Endothelial cell of umbilical vein (primary cell): ENCODE data around the gene NDUFA8. TPM values are rescaled to one million over a fixed set of nuclear protein-coding genes. Genes with fewer than 3 reads are reported as not detected.

Experiments
- BruUV-seq: library from RNA; stranded (reverse); fragments of 400-500 nt; replicated peaks from 2 replicates; lab custom pipeline; 2021; lab: Mats Ljungman, UMichigan
- CTCF ChIA-PET: fragments of 300-600, 350-600 bp; sonication (Branson Sonifier 250); formaldehyde crosslinking; loops from one replicate; lab custom pipeline; 2021; ENCODE audit warnings: antibody characterized with exemption, inconsistent platforms; lab: Charles Lee
- POLR2A ChIA-PET: fragments of 300-600, 350-600 bp; sonication (Branson Sonifier 250); formaldehyde crosslinking; loops from one replicate; lab custom pipeline; 2021; ENCODE audit warnings: antibody characterized with exemption, inconsistent platforms; lab: Charles Lee
- DNase-seq: peaks from one replicate; pipeline ENCODE4 v3.0.0-alpha.2; 2011; ENCODE audit warnings: low read depth, low spot score
- FAIRE-seq: peaks from 2 replicates; lab custom pipeline; 2011; peaks lifted over from hg19 to GRCh38; lab: Jason Lieb, UNC
- H2AFZ ChIP-seq: 2 replicates; pipeline ENCODE4 v1.6.0; 2012; ENCODE audit warnings: low read depth, low read length, control low read depth, inconsistent platforms
- H3K27ac ChIP-seq: 2 replicates; pipeline ENCODE4 v1.5.1; 2011; ENCODE audit warnings: low read depth, mild to moderate bottlenecking, control low read depth, low read length, moderate library complexity; ENCODE audit not compliant: insufficient read depth
- H3K27me3 ChIP-seq, 2 experiments: 2 replicates each; pipeline versions ENCODE4 v1.6.0 to v1.6.1; 2011; ENCODE audit warnings: low read length in 2 of 2, mixed read lengths in 1 of 2; ENCODE audit not compliant: control insufficient read depth in 2 of 2, insufficient read depth in 2 of 2
- H3K36me3 ChIP-seq, 2 experiments: 2 replicates in 1 of 2; 3 replicates in 1 of 2; pipeline ENCODE4 v1.5.1; 2011; ENCODE audit warnings: low read length in 2 of 2, mild to moderate bottlenecking in 1 of 2, moderate library complexity in 1 of 2; ENCODE audit not compliant: control insufficient read depth in 2 of 2, insufficient read depth in 2 of 2; ENCODE audit errors: extremely low read depth in 1 of 2
- H3K4me1 ChIP-seq: 3 replicates; pipeline ENCODE4 v1.5.1; 2011; ENCODE audit warnings: mild to moderate bottlenecking, low read length; ENCODE audit not compliant: control insufficient read depth, insufficient read depth; ENCODE audit errors: extremely low read depth
- H3K4me2 ChIP-seq: 2 replicates; pipeline ENCODE4 v1.6.1; 2011; ENCODE audit warnings: low read length, control low read depth, mixed read lengths; ENCODE audit not compliant: insufficient read depth
- H3K4me3 ChIP-seq, 3 experiments: fragments of 200-600 bp in 1 of 3; sonication (generic), shearing (Covaris generic) in 1 of 3; replicated peaks in 1 of 3; 2 replicates each; pipeline ENCODE4 v1.5.1; 2011 to 2016; ENCODE audit warnings: control low read depth in 3 of 3, low read length in 3 of 3, mild to moderate bottlenecking in 2 of 3, inconsistent platforms in 1 of 3, low read depth in 1 of 3, moderate library complexity in 1 of 3; ENCODE audit not compliant: insufficient read depth in 1 of 3
- H3K79me2 ChIP-seq: 2 replicates; pipeline ENCODE4 v1.6.0; 2012; ENCODE audit warnings: low read length, inconsistent platforms; ENCODE audit not compliant: control insufficient read depth, insufficient read depth
- H3K9ac ChIP-seq: replicated peaks from 2 replicates; pipeline ENCODE3; 2011; ENCODE audit warnings: low read length, control low read depth; ENCODE audit not compliant: insufficient read depth; ENCODE audit errors: extremely low read depth
- H3K9me1 ChIP-seq: replicated peaks from 3 replicates; pipeline ENCODE4 v1.6.0; 2011; ENCODE audit warnings: mild to moderate bottlenecking, low read length; ENCODE audit not compliant: control insufficient read depth, insufficient read depth; ENCODE audit errors: extremely low read depth
- H3K9me3 ChIP-seq: replicated peaks from 2 replicates; pipeline ENCODE4 v1.5.1; 2012; ENCODE audit warnings: low read length, inconsistent platforms; ENCODE audit not compliant: control insufficient read depth, insufficient read depth
- H4K20me1 ChIP-seq: replicated peaks from 2 replicates; pipeline ENCODE3; 2011; ENCODE audit warnings: mild to moderate bottlenecking, low read length; ENCODE audit not compliant: control insufficient read depth, insufficient read depth; ENCODE audit errors: extremely low read depth
- EZH2 ChIP-seq: IDR thresholded peaks from 2 replicates; pipeline ENCODE4 v1.6.1; 2012; ENCODE audit warnings: borderline replicate concordance, low read depth, mild to moderate bottlenecking, moderate library complexity, low read length, inconsistent platforms; ENCODE audit not compliant: severe bottlenecking
- FOS ChIP-seq: IDR thresholded peaks from 2 replicates; pipeline ENCODE4 v1.6.1; 2011; ENCODE audit warnings: mild to moderate bottlenecking, low read length, moderate library complexity, borderline replicate concordance; ENCODE audit not compliant: insufficient read depth
- GATA2 ChIP-seq: IDR thresholded peaks from 2 replicates; pipeline ENCODE4 v1.7.0; 2011; ENCODE audit warnings: low read depth, mild to moderate bottlenecking, moderate library complexity, mixed read lengths, low read length; ENCODE audit not compliant: insufficient read length, insufficient read depth
- JUN ChIP-seq: IDR thresholded peaks from 2 replicates; pipeline ENCODE4 v1.6.1; 2011; ENCODE audit warnings: borderline replicate concordance, low read depth; ENCODE audit not compliant: insufficient read length, insufficient read depth
- MYC ChIP-seq: IDR thresholded peaks from one replicate; pipeline ENCODE4 v1.6.1; 2011; ENCODE audit warnings: mild to moderate bottlenecking, low read depth, low read length
- POLR2A ChIP-seq: IDR thresholded peaks from 2 replicates; pipeline ENCODE4 v1.6.1; 2012; ENCODE audit warnings: low read depth, mild to moderate bottlenecking, control low read depth, low read length
- POLR2AphosphoS5 ChIP-seq: IDR thresholded peaks from 2 replicates; pipeline ENCODE4 v1.6.1; 2012; ENCODE audit warnings: low read depth, mild to moderate bottlenecking, control low read depth, low read length, moderate library complexity; ENCODE audit not compliant: insufficient read depth
- dilution Hi-C: fragments of 300-500 bp; cut with MboI; formaldehyde crosslinking; loops from one replicate; pipeline ENCODE4 v1.15.0; 2019; ENCODE audit warnings: low sequenced_read_pairs; ENCODE audit not compliant: extremely low pct_ligation_motif_present
- intact Hi-C: fragments of 100-400 bp; cut with micrococcal nuclease; formaldehyde crosslinking; loops from one replicate; pipeline ENCODE4 v1.10.0; 2022
- polyA plus RNA-seq, 4 experiments: library from polyadenylated mRNA; depleted of rRNA in 3 of 4; stranded (reverse) in 3 of 4; unstranded in 1 of 4; fragments of >200 nt; gene quantifications; 2 replicates each; pipeline versions ENCODE4 v1.2.1 to v1.2.3, GENCODE V29; 2011 to 2012; ENCODE audit warnings: missing spikeins in 1 of 4
- total RNA-seq: library from RNA; stranded (reverse); gene quantifications from 2 replicates; pipeline ENCODE4 v1.2.3, GENCODE V29; 2021
- TF ChIP-seq, protein P1 (sequence below): IDR thresholded peaks from 2 replicates; pipeline ENCODE4 v1.6.1; 2011; ENCODE audit not compliant: insufficient read depth, insufficient read length
- TF ChIP-seq, protein P2 (sequence below), 2 donors: IDR thresholded peaks; 1 replicate in 1 of 2; 2 replicates in 1 of 2; pipeline ENCODE4 v1.5.1; 2011; ENCODE audit warnings: low read length in 2 of 2, mild to moderate bottlenecking in 2 of 2, moderate library complexity in 2 of 2, control low read depth in 1 of 2, inconsistent platforms in 1 of 2, low read depth in 1 of 2; ENCODE audit not compliant: insufficient read depth in 1 of 2; ENCODE audit errors: extremely low read depth in 1 of 2

Gene NDUFA8
- total and polyA plus RNA-seq, 2 donors (not counting 3 experiments of a cell fraction or from before 2014, with no cell fraction given) = 68.2 to 100 TPM

DNA sequence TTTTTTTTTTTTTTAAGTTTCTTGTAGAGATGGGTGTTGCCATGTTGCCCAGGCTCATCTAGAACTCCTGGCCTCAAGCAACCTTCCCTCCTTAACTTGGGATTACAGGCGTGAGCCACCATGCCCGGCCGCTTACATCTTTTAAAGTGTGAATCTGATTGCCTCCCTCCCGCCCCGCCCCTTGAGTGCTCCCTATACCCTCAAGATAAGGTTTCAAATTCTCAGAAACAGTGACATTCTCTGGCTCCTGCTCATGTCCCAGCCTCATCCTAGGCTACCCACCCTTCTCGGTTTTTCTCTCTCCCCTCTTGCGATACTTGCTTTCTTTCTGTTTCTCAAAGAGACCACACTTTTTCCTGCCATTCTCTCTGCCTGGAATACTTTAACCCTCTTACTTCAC is 12.6 kb upstream of the NDUFA8 start:
- no TSS peak for BruUV-seq
- H3K4me2 ChIP-seq = no peak overlapping the region
- CTCF ChIA-PET = interaction anchor here (1.2 to 1.5 kb wide), 4 partner anchors 10 to 178 kb away, joined by 3 to 6 read pairs (median 4); partner anchors contain the start of gene MORN5
- H3K9ac ChIP-seq = no peak overlapping the region
- H3K27me3 ChIP-seq = peaks cover 18 to 25% of the 10 kb centered on the region in 2 experiments
- TF ChIP-seq JUN (no peak), MYC (no peak), POLR2A (no peak), GATA2 (no peak), POLR2AphosphoS5 (no peak), EZH2 (no peak), FOS (no peak)
- TF ChIP-seq, protein P1, sequence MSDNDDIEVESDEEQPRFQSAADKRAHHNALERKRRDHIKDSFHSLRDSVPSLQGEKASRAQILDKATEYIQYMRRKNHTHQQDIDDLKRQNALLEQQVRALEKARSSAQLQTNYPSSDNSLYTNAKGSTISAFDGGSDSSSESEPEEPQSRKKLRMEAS = no peak
- TF ChIP-seq, protein P2, sequence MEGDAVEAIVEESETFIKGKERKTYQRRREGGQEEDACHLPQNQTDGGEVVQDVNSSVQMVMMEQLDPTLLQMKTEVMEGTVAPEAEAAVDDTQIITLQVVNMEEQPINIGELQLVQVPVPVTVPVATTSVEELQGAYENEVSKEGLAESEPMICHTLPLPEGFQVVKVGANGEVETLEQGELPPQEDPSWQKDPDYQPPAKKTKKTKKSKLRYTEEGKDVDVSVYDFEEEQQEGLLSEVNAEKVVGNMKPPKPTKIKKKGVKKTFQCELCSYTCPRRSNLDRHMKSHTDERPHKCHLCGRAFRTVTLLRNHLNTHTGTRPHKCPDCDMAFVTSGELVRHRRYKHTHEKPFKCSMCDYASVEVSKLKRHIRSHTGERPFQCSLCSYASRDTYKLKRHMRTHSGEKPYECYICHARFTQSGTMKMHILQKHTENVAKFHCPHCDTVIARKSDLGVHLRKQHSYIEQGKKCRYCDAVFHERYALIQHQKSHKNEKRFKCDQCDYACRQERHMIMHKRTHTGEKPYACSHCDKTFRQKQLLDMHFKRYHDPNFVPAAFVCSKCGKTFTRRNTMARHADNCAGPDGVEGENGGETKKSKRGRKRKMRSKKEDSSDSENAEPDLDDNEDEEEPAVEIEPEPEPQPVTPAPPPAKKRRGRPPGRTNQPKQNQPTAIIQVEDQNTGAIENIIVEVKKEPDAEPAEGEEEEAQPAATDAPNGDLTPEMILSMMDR (IDR thresholded peaks at IDR 0.05; ENCODE audit: extremely low read depth in 1 of 2, insufficient read depth in 1 of 2, low read depth in 1 of 2, low read length in 2 of 2) = no peak
- H3K79me2 ChIP-seq = no peaks in the 10 kb centered on the region
- no peak overlapping the region for H3K4me3 ChIP-seq
- DNase-seq = no peak
- dilution Hi-C loops (no loop called here), intact Hi-C loops (no loop called here)
- peaks cover 18% of the 10 kb centered on the region for H3K4me1 ChIP-seq
- no peak overlapping the region for H2AFZ ChIP-seq
- H4K20me1 ChIP-seq = no peaks in the 10 kb centered on the region
- no peaks in the 10 kb centered on the region for H3K36me3 ChIP-seq
- no peaks in the 10 kb centered on the region for H3K9me1 ChIP-seq
- FAIRE-seq = no peak
- POLR2A ChIA-PET = no interaction called here
- no peaks in the 10 kb centered on the region for H3K9me3 ChIP-seq
- no peak overlapping the region for H3K27ac ChIP-seq
